Kasumi-1 (cell line): ENCODE data around the gene ZFAND2B.

ENCODE experiments used
- DNase-seq, 2 experiments: peaks; one replicate each; lab custom pipeline; 2025; lab: John Stamatoyannopoulos, UW

The ZFAND2B gene, protein sequence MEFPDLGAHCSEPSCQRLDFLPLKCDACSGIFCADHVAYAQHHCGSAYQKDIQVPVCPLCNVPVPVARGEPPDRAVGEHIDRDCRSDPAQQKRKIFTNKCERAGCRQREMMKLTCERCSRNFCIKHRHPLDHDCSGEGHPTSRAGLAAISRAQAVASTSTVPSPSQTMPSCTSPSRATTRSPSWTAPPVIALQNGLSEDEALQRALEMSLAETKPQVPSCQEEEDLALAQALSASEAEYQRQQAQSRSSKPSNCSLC

GRCh38 chr2:219206328-219207133 is at the start of gene ZFAND2B:
TSS of gene ZFAND2B (plus strand) at chr2:219206782. CDS start at chr2:219206988, 206 bp downstream.
- DNase-seq = peak; percentile 72

- no peak for DNase-seq
These were observed 49.2 kb upstream of the ZFAND2B start for GRCh38 chr2:219157396-219157795.

- DNase-seq = no peak
These were observed 48.6 kb upstream of the ZFAND2B start for GRCh38 chr2:219158025-219158424.

- no peak for DNase-seq
These were observed 48.0 kb upstream of the ZFAND2B start for GRCh38 chr2:219158586-219158985.

GRCh38 chr2:219159771-219160185 is 46.8 kb upstream of the ZFAND2B start:
- DNase-seq = no peak

GRCh38 chr2:219160186-219161017 is 46.2 kb upstream of the ZFAND2B start, which contains the start of gene NHEJ1:
TSS of gene NHEJ1 (minus strand) at chr2:219160815. CDS start at chr2:219158362, 2,453 bp downstream.
- peak; percentile 55 to 62 for DNase-seq

DNA sequence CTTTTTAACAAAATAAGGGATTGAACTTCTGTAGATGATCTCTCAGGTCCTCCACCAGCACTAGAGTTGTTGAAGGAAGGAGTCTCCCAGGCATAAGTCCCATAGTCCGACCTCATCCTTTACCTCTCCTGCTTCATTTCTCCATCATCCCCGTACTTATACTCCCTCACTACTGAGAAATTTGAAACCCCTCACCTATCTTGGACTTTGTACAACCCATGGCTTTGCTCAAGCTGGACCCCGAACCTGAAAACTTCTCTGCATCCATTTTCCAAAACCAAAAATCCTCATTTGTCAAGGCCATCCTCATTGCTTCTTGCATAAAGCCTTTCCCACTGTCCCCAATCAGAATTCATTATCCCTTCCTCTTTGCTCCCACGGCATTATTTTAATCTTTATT is 45.5 kb upstream of the ZFAND2B start:
- DNase-seq = no peak

DNA sequence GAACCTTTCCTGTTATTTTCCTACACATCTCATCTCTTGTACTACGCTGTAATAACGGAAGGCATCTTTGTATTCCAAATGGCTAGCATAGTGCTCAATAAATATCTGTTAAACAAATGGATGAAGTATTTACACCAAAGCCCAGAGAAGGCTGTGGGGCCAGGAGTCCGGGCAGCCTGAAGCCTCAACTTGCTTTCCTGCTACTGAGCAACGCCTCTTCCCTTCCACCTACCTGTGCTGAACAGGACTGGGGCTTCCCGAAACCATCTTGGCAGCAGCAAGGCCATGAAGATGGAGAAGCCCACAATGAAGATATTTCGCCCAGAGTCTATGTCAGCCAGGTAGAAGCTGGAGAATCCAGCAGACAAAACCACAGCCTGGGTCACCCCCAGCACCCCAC is 43.4 kb upstream of the ZFAND2B start:
- no peak for DNase-seq

- no peak for DNase-seq
These were observed 41.3 kb upstream of the ZFAND2B start for GRCh38 chr2:219165058-219165911.

GRCh38 chr2:219167997-219168396 is 38.6 kb upstream of the ZFAND2B start:
- DNase-seq = no peak

DNA sequence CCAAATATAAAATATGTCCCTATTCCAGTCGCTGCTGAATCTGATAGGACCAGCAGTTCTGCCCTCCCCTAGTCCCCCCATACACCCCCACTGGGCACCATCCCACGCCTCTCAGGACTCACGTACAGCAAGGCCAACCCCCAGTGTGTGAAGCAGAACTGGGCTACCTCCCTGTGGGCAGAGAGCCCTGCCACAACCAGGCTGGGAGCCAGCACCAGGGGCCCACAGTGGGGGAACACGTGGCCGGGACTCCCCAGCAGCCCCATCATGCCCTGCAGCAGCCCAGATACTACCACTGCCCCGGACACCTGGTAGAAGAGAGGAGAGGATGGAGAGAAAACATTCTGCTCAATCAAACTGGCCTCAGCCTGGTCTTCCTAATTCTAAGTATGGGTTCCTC is 38.1 kb upstream of the ZFAND2B start:
- no peak for DNase-seq

DNA sequence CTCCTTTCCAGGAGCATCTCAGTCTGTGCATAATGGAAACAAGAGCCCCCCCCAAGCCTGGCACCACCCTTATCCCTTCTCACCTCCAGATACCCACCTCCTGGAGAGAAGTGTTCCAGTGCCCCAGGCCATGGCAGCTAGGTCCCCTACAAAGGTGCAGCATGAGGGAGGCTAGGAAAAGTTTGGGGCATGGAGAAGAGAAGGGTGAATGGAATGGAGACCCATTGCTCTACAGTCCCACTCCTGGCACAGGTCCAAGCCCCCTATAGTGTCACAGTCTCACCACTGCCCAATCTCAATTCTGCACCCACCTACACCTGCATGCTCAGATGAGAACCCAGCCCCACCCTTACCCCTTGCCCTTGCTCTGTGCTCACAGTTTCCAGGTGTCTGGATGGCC is 37.6 kb upstream of the ZFAND2B start:
- DNase-seq = no peak

GRCh38 chr2:219169930-219170654 is 36.5 kb upstream of the ZFAND2B start, which contains the start of gene SLC23A3:
TSS of gene SLC23A3 (minus strand) at chr2:219170029. CDS start at chr2:219169984, 45 bp downstream.
- DNase-seq = no peak

GRCh38 chr2:219171231-219171651 is 35.3 kb upstream of the ZFAND2B start:
- DNase-seq = peak; percentile 13 to 28

DNA sequence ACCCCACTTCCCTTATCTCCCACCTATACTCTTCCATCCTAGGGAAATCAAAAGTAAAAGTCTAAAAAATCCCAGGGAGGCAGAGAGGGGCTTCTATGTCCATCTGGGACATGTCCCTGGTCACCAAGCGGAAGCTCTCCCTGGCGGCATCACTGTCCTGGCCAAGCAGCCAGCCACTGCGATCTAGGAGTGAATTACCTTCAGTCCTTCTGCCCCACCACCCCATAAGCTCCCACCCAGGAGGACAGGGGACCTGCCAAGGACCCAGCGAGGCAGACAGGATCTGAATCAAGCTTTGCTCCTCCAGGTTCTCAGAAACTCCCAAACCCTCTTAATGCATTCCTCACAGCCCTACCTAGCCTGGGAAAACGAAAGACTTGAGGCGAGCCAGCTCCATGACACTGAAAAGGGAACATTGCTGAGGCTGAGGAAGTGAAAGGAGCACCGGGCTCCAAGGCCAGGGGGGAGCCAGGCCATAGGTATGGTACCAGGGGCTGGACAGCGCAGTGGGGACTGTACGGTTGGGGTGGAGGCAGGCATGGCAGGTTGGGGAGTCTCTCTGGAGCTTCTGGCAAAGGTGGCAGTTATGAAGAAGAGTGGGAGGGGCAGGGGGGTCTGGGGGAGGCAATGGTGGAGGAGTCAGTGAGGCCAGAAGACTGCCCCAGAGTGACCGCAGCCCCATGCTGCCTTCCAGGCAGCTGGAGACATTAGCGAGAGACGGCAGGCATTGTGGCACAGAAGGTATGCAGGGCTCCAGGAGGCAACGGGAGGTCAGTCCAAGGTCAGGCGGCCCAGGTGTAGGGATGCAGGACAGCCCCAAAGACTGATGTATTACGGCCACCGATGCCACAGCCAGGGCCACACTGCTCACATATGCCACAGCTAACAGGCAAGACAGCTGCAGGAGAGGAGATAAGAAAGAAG is 34.1 kb upstream of the ZFAND2B start:
- DNase-seq = no peak

- DNase-seq = no peak
These were observed 33.4 kb upstream of the ZFAND2B start for GRCh38 chr2:219173176-219173575.

- no peak for DNase-seq
These were observed 32.4 kb upstream of the ZFAND2B start for GRCh38 chr2:219174146-219174545.

GRCh38 chr2:219174801-219175200 is 31.8 kb upstream of the ZFAND2B start:
- no peak for DNase-seq

GRCh38 chr2:219175486-219175885 is 31.1 kb upstream of the ZFAND2B start:
- no peak for DNase-seq
